Central memory CD8-positive, alpha-beta T cell (primary cell): Measurements from ENCODE around the gene CACNG1.

Source experiments
- ATAC-seq: fragments of 150-1000 bp; cut with Tn5 transposase; replicated peaks from 2 replicates; pipeline ENCODE4 v1.10.0; 2022; ENCODE audit warnings: mild to moderate bottlenecking, moderate FRiP score, moderate number of reproducible peaks; ENCODE audit not compliant: poor library complexity, severe bottlenecking; ENCODE audit errors: extremely low read depth
- DNase-seq, 2 donors: peaks; one replicate each; pipeline ENCODE4 v3.0.0; 2021; ENCODE audit warnings: low spot score in 2 of 2
- H3K27ac Mint-ChIP-seq: one replicate; pipeline ENCODE4 v1.8.0; 2022; ENCODE audit warnings: low read depth, mild to moderate bottlenecking, moderate library complexity, mixed read lengths
- H3K27me3 Mint-ChIP-seq: one replicate; pipeline ENCODE4 v1.8.0; 2022; ENCODE audit warnings: mixed read lengths
- H3K36me3 Mint-ChIP-seq: one replicate; pipeline ENCODE4 v1.8.0; 2022; ENCODE audit warnings: mild to moderate bottlenecking, moderate library complexity, mixed read lengths; ENCODE audit not compliant: insufficient read depth
- H3K4me1 Mint-ChIP-seq: one replicate; pipeline ENCODE4 v1.8.0; 2022; ENCODE audit warnings: mixed read lengths
- H3K4me3 Mint-ChIP-seq: one replicate; pipeline ENCODE4 v1.8.0; 2022; ENCODE audit warnings: mild to moderate bottlenecking, moderate library complexity, mixed read lengths
- H3K9me3 Mint-ChIP-seq: one replicate; pipeline ENCODE4 v1.8.0; 2022; ENCODE audit warnings: mixed read lengths

CACNG1 gene

GRCh38 chr17:67044016-67044772, at the start of gene CACNG1:
Gene CACNG1, plus strand, starts transcription at chr17:67044554. Its CDS starts 107 bp downstream, at chr17:67044661.
- ATAC-seq (no peak), DNase-seq (no peak)
- Mint-ChIP-seq H3K4me3 (no peak within 1 kb of the TSS), H3K4me1 (no peaks in the 10 kb centered on the region), H3K9me3 (peaks cover 8% of the 10 kb centered on the region), H3K36me3 (no peaks in the 10 kb centered on the region), H3K27ac (no peak within 1 kb of the TSS), H3K27me3 (peaks cover 13% of the 10 kb centered on the region)

DNA sequence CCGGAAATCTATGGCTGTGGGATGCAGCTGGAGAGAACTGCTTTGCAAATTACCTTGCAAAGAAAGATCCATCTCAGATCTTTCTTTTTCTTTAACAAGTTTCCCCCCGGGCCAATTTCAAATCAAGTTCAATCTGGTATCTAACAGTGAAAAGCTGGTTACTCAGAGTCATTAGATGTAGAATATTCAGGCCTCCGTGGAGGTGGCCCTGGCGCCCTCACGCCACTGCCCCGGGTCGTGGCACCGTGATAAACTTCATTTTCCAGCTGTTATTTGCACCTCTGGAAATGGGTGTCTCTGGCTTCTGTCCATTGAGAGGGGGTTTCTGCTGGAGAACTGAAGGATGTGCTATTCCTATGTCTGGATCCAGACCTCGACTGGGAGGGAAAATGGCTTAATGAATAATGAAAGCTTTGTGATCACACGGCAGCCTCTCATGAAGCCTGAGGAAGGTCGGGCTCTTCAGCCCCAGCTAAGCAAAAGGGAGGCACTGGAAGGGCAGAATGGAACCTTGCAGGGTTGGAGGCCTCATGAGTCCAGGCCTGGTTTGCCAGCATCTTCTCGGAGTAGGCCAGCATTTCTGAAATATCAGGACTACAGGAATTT, 49.3 kb upstream of the CACNG1 start:
- no peak overlapping the region for H3K27ac Mint-ChIP-seq
- no peaks in the 10 kb centered on the region for H3K4me1 Mint-ChIP-seq
- no peak for ATAC-seq
- DNase-seq, result no peak
- no peaks in the 10 kb centered on the region for H3K36me3 Mint-ChIP-seq
- H3K4me3 Mint-ChIP-seq, result no peak overlapping the region
- no peaks in the 10 kb centered on the region for H3K9me3 Mint-ChIP-seq
- peaks cover 50% of the 10 kb centered on the region for H3K27me3 Mint-ChIP-seq

DNA sequence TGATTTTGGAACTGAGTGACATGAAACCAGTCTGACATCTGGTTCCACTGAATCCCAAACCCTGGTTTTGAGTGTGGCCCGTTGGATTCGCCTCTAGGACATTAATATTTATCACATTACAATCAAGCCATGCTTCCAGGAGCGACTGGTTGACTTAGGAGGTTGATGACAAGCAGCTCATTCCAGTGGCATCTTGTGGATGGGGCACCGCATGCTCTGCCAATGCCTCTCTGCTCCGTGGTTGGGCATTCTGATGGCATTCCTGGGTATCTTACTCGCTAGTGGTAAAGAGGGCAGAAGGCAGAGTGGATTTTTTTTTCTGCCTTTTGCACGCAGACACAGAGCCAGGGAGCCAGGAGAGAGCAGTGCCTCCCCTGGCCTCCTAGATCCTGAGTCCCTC, 48.4 kb upstream of the CACNG1 start:
- Mint-ChIP-seq H3K4me3 (no peak overlapping the region), H3K36me3 (no peaks in the 10 kb centered on the region), H3K4me1 (no peaks in the 10 kb centered on the region), H3K27ac (no peak overlapping the region), H3K9me3 (no peaks in the 10 kb centered on the region), H3K27me3 (peaks cover 46% of the 10 kb centered on the region)
- ATAC-seq (no peak), DNase-seq (no peak)

DNA sequence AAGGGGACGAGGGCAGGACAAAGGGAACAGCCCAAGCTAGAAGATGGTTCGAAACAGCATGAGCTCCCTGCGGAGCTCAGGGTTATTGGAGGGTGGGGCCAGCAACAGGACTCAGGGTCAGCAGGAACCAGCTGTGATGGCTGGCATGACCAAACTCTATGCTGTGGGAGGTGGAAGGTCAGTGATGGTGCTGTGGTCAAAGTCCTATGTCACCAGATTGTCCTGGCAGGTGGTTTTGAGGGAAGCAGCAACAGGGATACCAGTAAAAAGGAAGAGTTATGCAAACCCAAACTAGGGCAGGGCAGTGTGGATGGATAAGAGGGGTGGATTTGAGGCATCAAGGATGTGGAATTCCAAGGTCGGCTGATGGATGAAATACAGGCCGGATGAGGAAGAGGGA, 47.4 kb upstream of the CACNG1 start:
- Mint-ChIP-seq H3K27ac (no peak overlapping the region), H3K9me3 (no peaks in the 10 kb centered on the region)
- ATAC-seq, result no peak

GRCh38 chr17:67003231-67003630, 41.1 kb upstream of the CACNG1 start:
- Mint-ChIP-seq H3K27me3 (peaks cover 63% of the 10 kb centered on the region), H3K4me1 (no peaks in the 10 kb centered on the region), H3K4me3 (no peak overlapping the region), H3K27ac (no peak overlapping the region), H3K9me3 (no peaks in the 10 kb centered on the region), H3K36me3 (no peaks in the 10 kb centered on the region)
- DNase-seq, result no peak
- ATAC-seq, result no peak

More for the DNA sequence above, 47.4 kb upstream of the CACNG1 start:
- DNase-seq, result no peak
- peaks cover 44% of the 10 kb centered on the region for H3K27me3 Mint-ChIP-seq
- no peaks in the 10 kb centered on the region for H3K36me3 Mint-ChIP-seq
- H3K4me3 Mint-ChIP-seq, result no peak overlapping the region
- no peaks in the 10 kb centered on the region for H3K4me1 Mint-ChIP-seq

DNA sequence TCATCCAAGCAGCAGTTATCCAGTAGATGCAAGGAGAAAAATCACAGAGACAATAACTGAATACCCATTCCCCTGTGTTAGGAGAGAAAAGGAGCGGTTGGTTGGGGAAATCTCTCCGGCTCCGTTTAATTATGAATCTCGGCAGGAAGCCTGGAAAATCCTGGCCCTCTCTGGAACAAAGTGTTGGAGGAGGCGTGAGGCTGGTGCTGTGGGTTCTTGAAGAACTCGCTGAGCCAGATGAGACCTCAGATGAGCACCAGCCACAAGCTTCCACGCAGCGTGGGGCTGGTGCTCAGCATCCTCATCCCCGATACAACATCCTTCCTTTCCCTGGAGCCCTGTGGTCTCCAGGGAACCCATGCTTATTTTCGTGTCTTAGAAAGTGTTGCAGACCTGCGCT, 40.2 kb upstream of the CACNG1 start:
- Mint-ChIP-seq H3K4me1 (no peaks in the 10 kb centered on the region), H3K9me3 (no peaks in the 10 kb centered on the region), H3K27ac (no peak overlapping the region), H3K4me3 (no peak overlapping the region), H3K27me3 (peaks cover 64% of the 10 kb centered on the region), H3K36me3 (no peaks in the 10 kb centered on the region)
- DNase-seq (no peak), ATAC-seq (no peak)

DNA sequence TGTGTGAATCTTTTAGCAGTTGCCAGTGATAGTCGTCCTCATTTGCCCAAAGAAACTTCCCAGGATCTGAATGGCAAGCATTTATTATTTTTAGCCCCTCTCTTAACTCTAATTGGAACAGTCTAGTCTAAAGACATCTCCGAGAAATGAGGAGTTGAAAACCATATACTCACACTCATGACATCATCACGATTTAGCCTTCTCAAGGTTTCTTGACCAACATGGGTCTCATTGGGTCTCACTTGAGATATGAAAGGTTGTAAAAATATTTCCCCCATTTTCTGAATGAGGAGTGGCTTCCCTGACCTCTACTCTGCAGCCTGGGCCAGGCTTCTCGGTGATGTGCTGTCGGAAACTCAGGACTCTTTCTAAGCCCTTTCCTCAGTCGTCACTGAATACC, 37.1 kb upstream of the CACNG1 start:
- Mint-ChIP-seq H3K27me3 (peaks cover 86% of the 10 kb centered on the region), H3K4me3 (no peak overlapping the region), H3K9me3 (no peaks in the 10 kb centered on the region), H3K27ac (no peak overlapping the region), H3K36me3 (no peaks in the 10 kb centered on the region), H3K4me1 (no peaks in the 10 kb centered on the region)
- ATAC-seq (no peak), DNase-seq (no peak)

GRCh38 chr17:67008101-67008500, 36.3 kb upstream of the CACNG1 start:
- Mint-ChIP-seq H3K4me3 (no peak overlapping the region), H3K27ac (no peak overlapping the region), H3K36me3 (no peaks in the 10 kb centered on the region), H3K27me3 (peaks cover 87% of the 10 kb centered on the region), H3K4me1 (no peaks in the 10 kb centered on the region), H3K9me3 (no peaks in the 10 kb centered on the region)
- DNase-seq, result no peak
- no peak for ATAC-seq

- ATAC-seq (no peak), DNase-seq (no peak)
- Mint-ChIP-seq H3K4me3 (no peak overlapping the region), H3K36me3 (no peaks in the 10 kb centered on the region), H3K27me3 (peaks cover 91% of the 10 kb centered on the region), H3K27ac (no peak overlapping the region), H3K9me3 (no peaks in the 10 kb centered on the region), H3K4me1 (no peaks in the 10 kb centered on the region)
Observed at GRCh38 chr17:67011527-67012175, 32.7 kb upstream of the CACNG1 start.

GRCh38 chr17:67013891-67014290, 30.5 kb upstream of the CACNG1 start:
- no peak for ATAC-seq
- H3K4me1 Mint-ChIP-seq, result no peaks in the 10 kb centered on the region
- H3K27ac Mint-ChIP-seq, result no peak overlapping the region
- H3K36me3 Mint-ChIP-seq, result no peaks in the 10 kb centered on the region
- H3K27me3 Mint-ChIP-seq, result peaks cover 86% of the 10 kb centered on the region
- no peak overlapping the region for H3K4me3 Mint-ChIP-seq
- no peak for DNase-seq
- no peaks in the 10 kb centered on the region for H3K9me3 Mint-ChIP-seq

GRCh38 chr17:67015001-67015400, 29.4 kb upstream of the CACNG1 start:
- no peak overlapping the region for H3K27ac Mint-ChIP-seq
- DNase-seq, result no peak
- no peaks in the 10 kb centered on the region for H3K4me1 Mint-ChIP-seq
- H3K27me3 Mint-ChIP-seq, result peaks cover 79% of the 10 kb centered on the region
- H3K9me3 Mint-ChIP-seq, result no peaks in the 10 kb centered on the region
- no peak for ATAC-seq
- H3K36me3 Mint-ChIP-seq, result no peaks in the 10 kb centered on the region
- no peak overlapping the region for H3K4me3 Mint-ChIP-seq

DNA sequence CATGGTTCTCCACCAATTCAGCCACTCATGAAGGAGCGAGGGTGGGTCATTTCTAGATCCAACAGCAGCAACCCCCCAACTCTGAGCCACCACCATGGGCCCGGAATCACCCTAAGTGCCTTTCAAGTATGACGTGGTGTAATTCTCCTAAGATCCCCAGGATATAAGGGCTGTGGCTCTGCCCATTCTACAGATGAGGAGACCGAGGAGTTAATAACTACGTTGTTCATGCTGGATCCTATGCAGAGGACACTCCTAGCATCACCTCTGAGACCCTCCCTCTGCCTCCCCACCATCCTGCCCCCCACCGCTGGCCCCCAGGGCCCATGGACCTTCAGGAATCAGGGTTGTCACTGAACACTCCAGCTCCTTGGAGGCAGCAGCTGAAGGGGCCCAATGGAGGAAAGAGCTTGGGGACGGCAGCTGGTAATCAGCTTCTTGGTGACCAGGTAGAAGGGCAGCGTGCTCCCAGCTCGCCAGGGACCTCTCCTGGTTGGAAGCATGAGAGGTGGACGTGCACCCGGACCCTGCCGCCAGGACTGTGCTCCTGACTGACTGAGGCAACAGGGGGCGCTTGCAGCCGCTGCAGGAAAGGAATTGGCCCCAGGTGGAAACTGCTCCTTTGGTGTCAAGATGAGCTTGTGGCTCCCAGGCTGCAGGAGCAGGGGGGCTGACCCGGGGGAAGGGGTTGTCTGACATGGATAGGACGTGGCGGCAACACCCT, 28.2 kb upstream of the CACNG1 start:
- peaks cover 67% of the 10 kb centered on the region for H3K27me3 Mint-ChIP-seq
- no peak overlapping the region for H3K4me3 Mint-ChIP-seq
- no peaks in the 10 kb centered on the region for H3K4me1 Mint-ChIP-seq
- DNase-seq, result no peak
- H3K9me3 Mint-ChIP-seq, result no peaks in the 10 kb centered on the region
- H3K36me3 Mint-ChIP-seq, result no peaks in the 10 kb centered on the region
- no peak overlapping the region for H3K27ac Mint-ChIP-seq
- ATAC-seq, result no peak
